ENCODE data around the gene ADGRL1.
"Not testable (repeated sequence)": the region's sequence is repeated elsewhere in the genome, so short reads cannot be mapped to it uniquely, and the experiment has no call there.

Gene ADGRL1

GRCh38 chr19:14205452-14206287 lies at the start of gene ADGRL1:
Gene ADGRL1 (minus strand): TSS chr19:14206169. CDS start chr19:14183602, 22,567 bp downstream.
- peak within 1 kb of the TSS; percentile 79 for H3K9ac ChIP-seq (ENCODE audit: insufficient read length, low read depth)
- not testable (repeated sequence) for DNase-seq (ENCODE audit: low read depth, low spot score)

DNA sequence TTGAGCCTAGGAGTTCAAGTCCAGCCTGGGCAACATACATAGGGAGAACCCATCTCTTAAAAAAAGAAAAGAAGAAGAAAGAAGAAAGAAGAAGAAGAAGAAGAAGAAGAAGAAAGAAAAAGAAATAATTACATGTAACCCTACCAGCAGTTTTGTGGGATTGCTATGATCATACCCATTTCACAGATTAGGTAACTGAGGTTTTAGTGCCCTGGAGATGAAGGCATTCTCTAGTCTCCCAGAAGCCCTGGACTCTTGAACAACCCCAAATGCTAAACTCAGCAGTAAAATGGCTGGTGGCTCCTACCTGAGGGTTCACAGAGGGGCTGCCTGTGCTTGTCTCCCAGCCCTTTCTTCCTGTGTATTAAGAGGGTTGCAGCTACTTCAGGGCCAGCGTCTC lies 49.3 kb upstream of the ADGRL1 start:
- H3K4me1 ChIP-seq (ENCODE audit: insufficient read depth, insufficient read length); H3K36me3 ChIP-seq (ENCODE audit: insufficient read depth, insufficient read length, low read length); H3K9ac ChIP-seq (ENCODE audit: insufficient read length, low read depth); DNase-seq (ENCODE audit: low read depth, low spot score); H3K4me3 ChIP-seq (ENCODE audit: insufficient read length, low read depth); H3K9me3 ChIP-seq (ENCODE audit: insufficient read depth, low read length); H3K27me3 ChIP-seq (ENCODE audit: insufficient read depth, insufficient read length): not testable (repeated sequence)

More at GRCh38 chr19:14205452-14206287, at the start of gene ADGRL1:
- H3K27me3 ChIP-seq (ENCODE audit: insufficient read depth, insufficient read length) = peaks cover 13% of the 10 kb centered on the region
- not testable (repeated sequence) for H3K4me1 ChIP-seq (ENCODE audit: insufficient read depth, insufficient read length); H3K36me3 ChIP-seq (ENCODE audit: insufficient read depth, insufficient read length, low read length); H3K9me3 ChIP-seq (ENCODE audit: insufficient read depth, low read length)
- H3K4me3 ChIP-seq (ENCODE audit: insufficient read length, low read depth) = peak within 1 kb of the TSS; percentile 82

- H3K4me3 ChIP-seq (ENCODE audit: insufficient read length, low read depth) = not testable (repeated sequence)
Measured at GRCh38 chr19:14253822-14254599, 48.0 kb upstream of the ADGRL1 start.

DNA sequence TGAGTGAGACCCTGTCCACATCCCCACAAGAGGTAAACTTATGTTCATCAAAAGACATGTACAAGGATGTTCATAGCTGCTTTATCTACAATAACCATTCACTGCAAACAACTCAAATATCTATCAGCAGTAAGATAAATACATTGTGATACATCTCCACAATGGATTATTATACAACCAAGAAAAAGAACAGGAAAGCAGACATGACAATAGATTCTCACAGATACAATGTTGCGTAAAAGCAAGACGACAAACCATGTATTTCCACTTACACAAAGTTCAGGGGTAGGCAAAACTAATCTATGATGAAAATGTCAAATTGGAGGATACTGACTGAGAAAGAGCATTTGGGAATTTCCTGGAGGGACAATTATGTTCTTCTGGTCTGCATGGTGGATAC lies 46.2 kb upstream of the ADGRL1 start:
- not testable (repeated sequence) for H3K9me3 ChIP-seq (ENCODE audit: insufficient read depth, low read length); H3K36me3 ChIP-seq (ENCODE audit: insufficient read depth, insufficient read length, low read length); DNase-seq (ENCODE audit: low read depth, low spot score); H3K4me3 ChIP-seq (ENCODE audit: insufficient read length, low read depth); H3K9ac ChIP-seq (ENCODE audit: insufficient read length, low read depth); H3K4me1 ChIP-seq (ENCODE audit: insufficient read depth, insufficient read length); H3K27me3 ChIP-seq (ENCODE audit: insufficient read depth, insufficient read length)

More at GRCh38 chr19:14253822-14254599, 48.0 kb upstream of the ADGRL1 start:
- not testable (repeated sequence) for DNase-seq (ENCODE audit: low read depth, low spot score); H3K36me3 ChIP-seq (ENCODE audit: insufficient read depth, insufficient read length, low read length); H3K9me3 ChIP-seq (ENCODE audit: insufficient read depth, low read length); H3K9ac ChIP-seq (ENCODE audit: insufficient read length, low read depth); H3K27me3 ChIP-seq (ENCODE audit: insufficient read depth, insufficient read length); H3K4me1 ChIP-seq (ENCODE audit: insufficient read depth, insufficient read length)

GRCh38 chr19:14250870-14251269 lies 44.9 kb upstream of the ADGRL1 start:
- Histone ChIP-seq H3K9ac (ENCODE audit: insufficient read length, low read depth) (peak overlapping the region; percentile 0), H3K36me3 (ENCODE audit: insufficient read depth, insufficient read length, low read length) (no peaks in the 10 kb centered on the region), H3K4me3 (ENCODE audit: insufficient read length, low read depth) (no peak overlapping the region), H3K9me3 (ENCODE audit: insufficient read depth, low read length) (no peaks in the 10 kb centered on the region), H3K4me1 (ENCODE audit: insufficient read depth, insufficient read length) (no peaks in the 10 kb centered on the region), H3K27me3 (ENCODE audit: insufficient read depth, insufficient read length) (no peaks in the 10 kb centered on the region)
- TF ChIP-seq ZNF274 (IDR thresholded peaks at IDR 0.05; ENCODE audit: low read depth, low read length) (no peak), SUZ12 (IDR thresholded peaks at IDR 0.05; ENCODE audit: extremely low read depth, insufficient read depth, insufficient read length) (no peak), YY1 (IDR thresholded peaks at IDR 0.05; ENCODE audit: insufficient read depth, insufficient read length) (no peak)
- no peak for DNase-seq (ENCODE audit: low read depth, low spot score)

GRCh38 chr19:14250315-14250714 lies 44.3 kb upstream of the ADGRL1 start:
- not testable (repeated sequence) for DNase-seq (ENCODE audit: low read depth, low spot score); H3K27me3 ChIP-seq (ENCODE audit: insufficient read depth, insufficient read length); H3K4me3 ChIP-seq (ENCODE audit: insufficient read length, low read depth); H3K36me3 ChIP-seq (ENCODE audit: insufficient read depth, insufficient read length, low read length); H3K4me1 ChIP-seq (ENCODE audit: insufficient read depth, insufficient read length); H3K9me3 ChIP-seq (ENCODE audit: insufficient read depth, low read length)
- H3K9ac ChIP-seq (ENCODE audit: insufficient read length, low read depth) = peak overlapping the region; percentile 0

GRCh38 chr19:14249891-14250290 lies 43.9 kb upstream of the ADGRL1 start:
- DNase-seq (ENCODE audit: low read depth, low spot score); H3K36me3 ChIP-seq (ENCODE audit: insufficient read depth, insufficient read length, low read length); H3K27me3 ChIP-seq (ENCODE audit: insufficient read depth, insufficient read length); H3K9ac ChIP-seq (ENCODE audit: insufficient read length, low read depth); H3K9me3 ChIP-seq (ENCODE audit: insufficient read depth, low read length); H3K4me1 ChIP-seq (ENCODE audit: insufficient read depth, insufficient read length): not testable (repeated sequence)
- H3K4me3 ChIP-seq (ENCODE audit: insufficient read length, low read depth) = peak overlapping the region; percentile 47

DNA sequence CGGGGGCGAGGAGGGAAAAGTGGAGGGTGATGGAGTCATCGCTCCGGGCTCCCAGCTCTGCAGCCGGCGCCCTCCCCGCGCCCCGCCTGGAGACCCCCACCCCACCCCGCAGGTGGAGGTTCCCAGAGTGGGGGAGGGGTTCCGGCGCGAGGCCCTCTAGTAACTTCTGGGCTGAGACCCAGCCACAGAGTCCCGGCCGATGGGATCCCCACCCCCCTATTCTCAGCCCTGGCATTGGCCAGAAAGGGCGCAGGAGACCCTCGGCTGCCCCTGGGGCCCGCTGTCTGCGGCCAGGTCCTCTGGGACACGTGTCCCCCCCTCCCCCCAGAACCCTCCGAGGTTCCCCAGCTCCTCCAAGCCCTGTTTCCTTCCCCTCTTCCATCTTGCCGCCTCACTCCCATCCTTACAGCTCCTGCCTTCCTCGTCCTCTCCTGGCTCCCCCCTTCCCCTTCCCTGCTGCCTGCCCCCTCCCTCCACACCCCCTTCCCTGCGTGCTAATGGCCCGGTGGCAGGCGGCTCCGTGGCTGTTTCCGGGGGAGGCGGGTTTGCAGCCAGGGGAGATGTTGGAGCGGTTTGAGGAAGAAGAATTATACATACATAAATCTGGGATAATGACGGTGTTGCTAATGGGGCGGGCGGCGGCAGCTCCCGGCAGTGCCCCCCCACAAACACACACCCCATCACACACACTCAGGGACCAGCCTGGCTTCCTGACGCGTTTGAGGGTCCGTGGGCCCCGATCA lies 43.2 kb upstream of the ADGRL1 start:
- H3K36me3 ChIP-seq (ENCODE audit: insufficient read depth, insufficient read length, low read length); H3K9me3 ChIP-seq (ENCODE audit: insufficient read depth, low read length); H3K27me3 ChIP-seq (ENCODE audit: insufficient read depth, insufficient read length); H3K4me1 ChIP-seq (ENCODE audit: insufficient read depth, insufficient read length): not testable (repeated sequence)
- peak; percentile 51 for DNase-seq (ENCODE audit: low read depth, low spot score)
- Histone ChIP-seq H3K4me3 (ENCODE audit: insufficient read length, low read depth) (peak overlapping the region; percentile 47), H3K9ac (ENCODE audit: insufficient read length, low read depth) (peak overlapping the region; percentile 84)

Data from NT2/D1 (cell line).